SK-MEL-5 (cell line): ENCODE results near the gene SCGN. TPM values are rescaled to one million over a fixed set of nuclear protein-coding genes. Genes with fewer than 3 reads are reported as not detected.

Experiments
- DNase-seq: peaks from one replicate; pipeline ENCODE4 v3.0.0-alpha.2; 2016; ENCODE audit warnings: low read depth, low spot score
- in situ Hi-C: cut with HindIII; loops from 2 replicates; pipeline ENCODE4 v1.10.0; 2016; ENCODE audit warnings: low sequenced_read_pairs, high pct_unique_total_duplicates, low pct_unique_long_range_greater_than_20kb
- total RNA-seq: library from RNA; depleted of rRNA; stranded (reverse); fragments of >200 nt; shearing (Covaris generic); gene quantifications from 2 replicates; pipeline ENCODE4 v1.2.3, GENCODE V29; 2014

The SCGN gene
- total RNA-seq, 1 experiment from 2014 or later: 0.26 TPM

DNA sequence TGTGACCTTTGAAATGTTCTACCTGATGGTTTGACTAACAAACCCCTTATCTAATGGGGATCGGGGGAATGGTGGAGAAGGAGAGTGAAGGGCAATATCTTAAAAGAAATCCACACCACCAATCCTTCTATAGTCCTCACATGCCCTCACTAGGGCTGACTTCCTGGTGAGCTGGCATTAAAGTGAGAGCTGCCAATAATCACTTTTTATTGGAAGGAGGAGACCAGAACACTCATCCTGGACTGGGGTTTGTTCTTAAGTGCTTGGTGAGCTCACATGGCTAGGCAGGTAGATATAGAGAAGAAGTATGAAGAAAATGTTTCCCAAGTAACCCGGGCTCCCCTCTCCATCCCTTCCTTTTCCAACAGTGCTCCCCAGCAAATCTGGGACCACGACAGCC, 49.8 kb downstream of the SCGN start:
- in situ Hi-C loops: no loop called here
- DNase-seq: no peak

DNA sequence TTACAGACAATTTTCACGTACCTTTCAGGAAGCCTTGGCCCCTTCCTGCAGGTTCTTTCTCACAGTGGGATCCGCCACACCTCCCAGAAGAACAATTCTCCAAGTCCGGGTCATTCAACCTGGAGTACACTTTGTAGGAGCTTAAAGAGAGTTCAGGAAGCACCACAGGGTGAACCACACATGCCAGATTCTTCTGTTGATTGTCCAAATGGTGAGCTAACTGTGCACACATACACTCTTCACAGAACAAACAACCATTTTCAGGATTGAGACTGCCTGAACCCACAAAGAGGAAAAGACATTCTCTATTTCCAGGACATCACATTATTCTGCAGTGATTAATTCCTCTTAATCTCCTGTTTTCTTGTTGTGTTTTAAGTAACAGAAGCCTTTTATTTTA, 51.0 kb downstream of the SCGN start:
- in situ Hi-C loops: no loop called here

GRCh38 chr6:25704001-25704400, 52.0 kb downstream of the SCGN start:
- in situ Hi-C loops: no loop called here
- DNase-seq: no peak

More for the DNA sequence above, 51.0 kb downstream of the SCGN start:
- DNase-seq: no peak

GRCh38 chr6:25706314-25707014, 54.4 kb downstream of the SCGN start:
- in situ Hi-C loops: no loop called here
- peak; percentile 22 for DNase-seq

DNA sequence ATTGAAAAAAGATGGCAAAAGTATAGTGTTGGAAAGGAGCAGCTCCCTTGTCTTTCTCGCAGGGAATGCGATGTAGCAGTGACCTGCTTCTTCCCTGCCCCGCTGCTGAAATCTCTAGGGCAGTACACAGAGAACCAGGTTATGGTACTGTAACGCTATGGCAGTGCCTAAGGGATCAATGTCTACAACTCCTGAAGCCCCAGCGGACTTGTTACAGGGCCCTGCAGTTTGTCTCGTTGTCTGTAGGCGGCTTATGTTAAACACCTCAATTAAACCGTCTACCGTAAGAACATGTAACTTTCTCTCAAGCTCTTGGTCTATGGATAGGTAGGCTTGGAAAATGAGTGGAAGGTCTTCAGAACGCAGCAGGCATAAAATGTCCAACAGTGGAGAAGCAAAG, 57.7 kb downstream of the SCGN start:
- in situ Hi-C loops: no loop called here
- no peak for DNase-seq

- DNase-seq: no peak
- in situ Hi-C loops: no loop called here
Observed at GRCh38 chr6:25710287-25710686, 58.3 kb downstream of the SCGN start.

DNA sequence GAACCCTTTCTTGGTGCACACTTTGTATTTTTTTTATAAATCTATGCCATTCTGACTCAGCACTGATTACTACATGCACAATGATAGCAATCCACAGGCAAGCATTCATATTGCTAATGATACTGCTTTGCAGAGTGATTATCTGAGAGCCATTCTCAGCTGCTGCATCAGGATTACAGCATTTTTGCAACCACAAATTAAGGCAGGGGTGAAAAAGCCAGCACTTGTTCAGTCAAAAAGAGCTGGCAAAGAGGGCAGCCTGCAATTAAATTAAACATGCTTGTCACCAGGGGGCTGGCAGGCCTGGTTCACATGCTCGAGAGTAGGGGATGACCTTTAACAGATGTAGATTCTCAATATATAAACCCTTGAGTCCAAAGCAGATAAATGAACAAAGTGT, 61.8 kb downstream of the SCGN start:
- in situ Hi-C loops: no loop called here

DNA sequence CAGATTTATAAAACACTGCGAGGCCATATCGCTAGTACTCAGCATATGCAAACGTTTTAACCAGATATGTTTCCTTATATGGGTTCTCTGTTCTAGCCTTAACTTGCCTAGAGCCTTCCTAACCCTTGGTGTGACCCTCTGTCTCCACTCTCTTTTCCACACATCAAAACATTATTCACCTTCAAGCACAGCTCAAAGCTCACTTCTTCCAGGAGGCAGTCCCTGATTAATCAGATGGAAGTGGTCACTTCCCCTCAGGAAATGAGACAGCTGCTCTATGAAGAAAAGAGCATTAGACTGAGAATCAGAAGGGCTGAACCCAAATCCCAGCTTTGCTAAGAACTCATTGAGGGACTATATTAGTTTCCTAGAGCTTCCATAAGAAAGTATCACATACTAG, 62.8 kb downstream of the SCGN start:
- in situ Hi-C loops: no loop called here
- DNase-seq: no peak

More for the DNA sequence above, 61.8 kb downstream of the SCGN start:
- DNase-seq: no peak

DNA sequence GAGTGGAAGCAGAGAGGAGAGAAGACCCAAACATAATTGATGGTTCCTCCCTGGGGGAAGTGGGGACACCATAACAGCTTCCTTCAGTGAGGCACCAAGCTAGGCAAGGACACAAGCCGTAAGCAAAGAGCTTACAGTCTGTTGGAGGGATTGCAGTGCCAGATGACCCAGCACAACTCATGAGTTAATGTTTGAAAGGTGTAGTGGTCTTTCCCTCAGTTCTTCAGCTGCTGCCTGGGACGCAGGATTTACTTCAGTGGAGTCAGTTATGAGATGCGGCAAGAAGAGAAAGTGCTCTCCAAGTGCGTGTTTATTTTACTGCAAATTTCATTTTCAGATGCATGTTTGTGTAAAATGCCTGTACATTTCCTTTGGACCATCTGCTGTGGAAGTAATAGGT, 63.8 kb downstream of the SCGN start:
- in situ Hi-C loops: no loop called here
- DNase-seq: no peak

- DNase-seq: peak; percentile 75
- in situ Hi-C loops: no loop called here
Observed at GRCh38 chr6:25717866-25718740, 66.1 kb downstream of the SCGN start.

GRCh38 chr6:25726122-25726911, 74.3 kb downstream of the SCGN start:
- in situ Hi-C loops: no loop called here
- DNase-seq: no peak

- no peak for DNase-seq
- in situ Hi-C loops: no loop called here
Observed at GRCh38 chr6:25727028-25727427, 75.0 kb downstream of the SCGN start.

GRCh38 chr6:25730907-25731306, 78.9 kb downstream of the SCGN start:
- in situ Hi-C loops: no loop called here
- DNase-seq: no peak

GRCh38 chr6:25731721-25732120, 79.7 kb downstream of the SCGN start:
- in situ Hi-C loops: no loop called here
- no peak for DNase-seq

DNA sequence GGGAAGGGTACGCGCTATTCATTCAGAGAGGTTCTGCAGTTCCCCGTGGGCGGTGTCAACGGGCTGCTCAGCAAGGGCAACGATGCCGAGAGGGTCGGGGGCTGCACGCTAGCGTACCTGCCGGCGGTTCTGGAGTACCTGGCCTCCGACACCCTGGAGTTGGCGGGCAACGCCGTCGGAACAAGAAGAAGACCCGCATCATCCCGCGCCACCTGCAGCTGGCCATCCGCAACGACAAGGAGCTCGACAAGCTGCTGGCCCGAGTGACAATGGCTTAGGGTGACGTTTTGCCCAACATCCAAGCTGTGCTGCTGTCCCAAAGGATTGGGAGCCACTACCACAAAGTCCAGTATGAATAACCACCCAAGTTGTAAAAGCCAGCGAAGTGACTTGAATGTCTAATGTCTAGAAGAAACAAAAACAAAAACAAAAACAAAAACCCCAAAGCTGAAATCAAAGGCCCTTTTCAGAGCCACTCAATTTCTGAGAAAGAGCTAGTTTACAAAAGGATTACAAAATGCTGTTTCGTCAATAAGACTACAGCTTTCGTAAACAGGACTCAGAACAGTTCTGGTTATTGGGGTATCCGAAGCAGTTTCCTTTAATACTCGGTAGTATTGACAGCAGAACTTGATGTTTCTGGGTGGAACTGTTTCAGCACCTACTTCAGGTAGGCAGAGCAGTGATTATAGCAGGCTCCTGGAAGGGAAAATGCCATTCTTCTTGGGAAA, 80.6 kb downstream of the SCGN start:
- in situ Hi-C loops: no loop called here

DNA sequence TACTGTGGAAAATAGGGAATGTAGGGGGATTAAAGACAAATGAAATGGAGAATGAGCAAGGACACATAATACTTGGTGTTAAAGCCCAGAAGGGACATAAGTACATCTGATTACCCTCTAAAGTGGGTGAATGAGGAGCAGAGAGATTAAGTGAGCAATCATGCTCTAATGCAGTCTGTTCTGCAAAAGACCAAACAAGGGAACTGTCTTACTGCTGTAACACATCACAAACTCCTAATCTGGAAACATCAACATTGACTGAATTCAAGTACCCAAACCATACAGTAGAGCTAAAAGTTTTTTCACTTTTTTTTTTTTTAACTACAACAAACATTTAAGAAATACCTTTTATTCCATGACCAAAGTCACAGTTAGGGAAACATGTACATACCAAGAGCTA, 83.2 kb downstream of the SCGN start:
- in situ Hi-C loops: no loop called here
- DNase-seq: no peak

More for the DNA sequence above, 80.6 kb downstream of the SCGN start:
- DNase-seq: no peak

- no peak for DNase-seq
- in situ Hi-C loops: no loop called here
Observed at GRCh38 chr6:25743868-25744267, 91.9 kb downstream of the SCGN start.

GRCh38 chr6:25745836-25746235, 93.8 kb downstream of the SCGN start:
- no peak for DNase-seq
- in situ Hi-C loops: no loop called here
